HT1080 (cell line): ENCODE data around the gene TCIRG1. TPM values are rescaled to one million over a fixed set of nuclear protein-coding genes. Genes with fewer than 3 reads are reported as not detected.

Experiments
- DNase-seq: peaks from one replicate; pipeline ENCODE4 v3.0.0-alpha.2; 2015; ENCODE audit warnings: low read depth
- total RNA-seq: library from RNA; depleted of rRNA; stranded (reverse); fragments of >200 nt; shearing (Covaris generic); gene quantifications from 2 replicates; pipeline ENCODE4 v1.2.3, GENCODE V29; 2014

The TCIRG1 gene
- total RNA-seq, 1 experiment from 2014 or later, result 75.1 TPM

DNA sequence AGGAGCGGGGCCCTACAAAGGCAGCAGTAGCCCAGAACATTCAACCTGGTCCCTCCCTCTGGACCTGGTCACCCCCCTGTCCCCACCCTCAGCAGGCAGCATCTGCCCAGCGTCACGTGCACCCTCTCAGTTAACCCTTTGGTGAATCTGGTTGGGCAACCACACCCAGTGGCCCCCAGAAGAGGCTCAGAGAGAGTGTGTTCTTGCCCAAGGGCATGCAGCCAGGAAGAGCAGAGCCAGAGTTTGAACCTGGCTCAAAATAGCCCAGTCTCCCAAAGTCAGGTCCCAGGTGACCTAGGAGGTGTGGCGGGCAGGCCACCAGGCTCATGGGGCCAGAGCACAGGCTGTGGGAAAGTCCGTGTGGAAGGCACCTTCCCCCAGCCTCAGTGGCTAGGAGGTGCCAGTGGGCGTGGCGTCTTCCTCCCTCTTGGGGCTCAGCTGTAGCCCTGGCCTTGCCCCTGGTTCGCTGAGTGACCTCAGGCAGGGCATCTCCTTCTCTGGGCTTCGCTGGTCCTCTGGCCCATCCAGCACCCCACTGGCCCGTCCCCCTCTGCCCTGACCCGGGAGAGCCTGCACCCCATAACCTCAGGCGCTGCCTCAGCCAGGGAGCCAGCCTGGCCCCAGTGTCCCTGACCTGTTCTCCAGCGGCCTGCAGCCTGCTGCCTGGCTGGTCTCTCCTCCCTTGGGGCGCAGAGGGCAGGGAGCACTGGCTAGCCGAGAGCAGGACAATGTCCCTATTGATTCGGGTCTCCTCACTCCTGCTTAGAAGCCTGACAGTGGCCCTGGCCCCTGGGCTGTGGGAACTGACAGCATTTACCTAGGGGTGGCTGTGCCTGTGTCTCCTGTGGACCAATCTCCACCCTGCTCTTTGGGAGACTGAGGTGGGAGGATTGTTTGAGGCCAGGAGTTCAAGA, 21.7 kb upstream of the TCIRG1 start:
- DNase-seq, result no peak

DNA sequence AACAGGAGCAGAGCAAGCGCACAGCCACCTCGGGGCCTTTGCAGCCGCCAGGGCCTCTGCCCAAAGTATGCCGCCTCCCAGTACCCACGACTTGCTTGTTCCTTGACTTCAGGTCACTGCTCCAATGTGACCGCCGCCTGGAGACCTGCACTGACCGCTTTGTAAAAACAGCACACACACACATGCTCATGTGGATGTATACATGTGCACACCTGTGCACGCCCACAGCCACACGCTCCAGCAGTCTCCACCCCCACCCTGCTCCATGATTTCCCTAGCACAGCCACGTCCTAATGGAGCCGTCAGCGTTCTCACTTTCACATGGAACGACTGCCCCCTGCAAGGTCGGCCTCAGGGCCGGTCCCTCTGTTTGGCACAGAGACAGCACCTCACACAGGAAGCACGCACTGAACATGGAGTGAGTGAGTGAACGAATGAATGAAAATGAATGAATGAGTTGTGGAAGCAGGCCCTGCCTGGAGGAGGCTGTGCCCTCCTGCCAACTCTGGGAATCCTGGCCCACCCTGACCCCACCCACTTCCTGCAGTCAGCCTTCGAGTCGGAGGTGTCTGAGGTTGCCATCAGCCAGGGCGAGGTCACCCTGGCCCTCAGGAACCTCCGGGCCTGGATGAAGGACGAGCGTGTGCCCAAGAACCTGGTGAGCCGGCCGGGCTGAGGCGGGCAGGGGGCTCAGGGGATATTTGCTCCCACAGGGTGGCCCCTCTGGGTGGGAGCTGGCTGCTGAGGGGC, 20.7 kb upstream of the TCIRG1 start:
- DNase-seq, result no peak

DNA sequence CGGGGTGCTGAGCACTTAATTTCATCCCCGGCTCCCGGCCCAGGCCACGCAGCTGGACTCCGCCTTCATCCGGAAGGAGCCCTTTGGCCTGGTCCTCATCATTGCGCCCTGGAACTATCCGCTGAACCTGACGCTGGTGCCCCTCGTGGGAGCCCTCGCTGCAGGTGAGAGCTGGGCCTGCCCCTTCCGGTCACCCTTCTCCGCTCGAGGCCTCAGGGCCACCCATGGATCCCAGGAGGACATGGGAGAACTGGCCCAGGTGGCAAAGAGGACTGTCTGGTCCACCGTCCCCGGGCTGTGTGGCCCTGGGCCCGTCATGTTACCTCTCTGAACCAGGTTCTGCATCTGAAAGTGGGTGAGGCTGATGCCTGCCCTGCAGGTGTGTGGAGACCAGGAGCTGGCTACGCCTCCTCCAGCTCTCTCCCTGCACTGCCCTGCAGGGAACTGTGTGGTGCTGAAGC, 20.1 kb upstream of the TCIRG1 start:
- no peak for DNase-seq

DNA sequence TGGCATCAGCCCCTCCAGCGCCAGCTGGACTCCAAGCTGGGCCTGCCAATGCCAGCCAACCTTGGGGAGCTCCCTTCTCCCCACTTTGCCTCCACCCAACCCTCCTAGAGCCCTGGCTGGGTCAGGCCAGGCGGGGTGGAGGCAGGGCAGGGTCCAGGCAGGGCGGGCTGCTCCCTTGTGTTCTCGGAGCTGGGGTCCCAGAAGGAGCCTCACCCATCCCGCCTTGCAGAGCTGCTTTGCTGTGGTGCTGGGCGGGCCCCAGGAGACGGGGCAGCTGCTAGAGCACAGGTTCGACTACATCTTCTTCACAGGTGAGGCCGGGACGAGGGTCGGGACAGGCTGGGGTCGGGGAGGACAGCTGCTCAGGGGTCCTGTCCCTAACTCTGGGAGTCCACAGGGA, 19.3 kb upstream of the TCIRG1 start:
- DNase-seq, result no peak

DNA sequence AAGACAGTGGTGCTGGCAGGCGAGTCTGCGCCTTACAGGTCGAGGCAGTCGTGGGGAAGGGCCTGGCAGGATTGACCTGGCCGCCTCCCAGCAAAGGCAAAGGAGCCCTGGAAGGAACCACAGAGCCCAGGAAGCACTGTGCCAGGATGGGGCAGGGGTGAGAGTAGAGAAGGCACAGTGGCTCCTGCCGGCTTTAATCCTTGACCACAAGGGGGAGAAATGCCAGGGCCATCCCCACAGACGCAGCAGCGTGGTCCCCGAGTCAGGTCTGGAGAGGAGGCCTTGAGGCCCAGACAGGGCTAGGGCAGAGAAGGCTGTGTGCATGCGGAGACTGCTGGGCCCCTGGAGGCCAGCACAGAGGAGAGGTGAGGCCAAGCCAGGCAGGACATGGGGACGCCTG, 18.2 kb upstream of the TCIRG1 start:
- peak; percentile 52 for DNase-seq

DNA sequence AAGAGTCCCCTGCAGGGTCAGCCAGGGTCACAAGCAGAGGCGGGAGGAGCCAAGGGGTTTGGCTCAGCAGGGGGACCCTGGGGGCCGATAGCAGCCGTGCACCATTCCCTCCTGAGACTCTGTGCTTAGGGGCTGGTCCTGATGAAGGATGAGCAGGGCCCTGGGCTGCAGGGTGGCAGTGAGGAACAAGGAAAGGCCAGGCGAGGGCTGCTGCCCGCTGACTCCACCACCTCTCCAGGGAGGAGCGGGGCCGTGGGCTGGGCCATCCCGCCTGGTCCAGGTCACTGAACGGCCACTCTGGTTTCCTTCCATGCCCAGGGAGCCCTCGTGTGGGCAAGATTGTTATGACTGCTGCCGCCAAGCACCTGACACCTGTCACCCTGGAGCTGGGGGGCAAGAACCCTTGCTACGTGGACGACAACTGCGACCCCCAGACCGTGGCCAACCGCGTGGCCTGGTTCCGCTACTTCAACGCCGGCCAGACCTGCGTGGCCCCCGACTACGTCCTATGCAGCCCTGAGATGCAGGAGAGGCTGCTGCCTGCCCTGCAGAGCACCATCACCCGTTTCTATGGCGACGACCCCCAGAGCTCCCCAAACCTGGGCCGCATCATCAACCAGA, 17.5 kb upstream of the TCIRG1 start:
- DNase-seq, result peak; percentile 32

DNA sequence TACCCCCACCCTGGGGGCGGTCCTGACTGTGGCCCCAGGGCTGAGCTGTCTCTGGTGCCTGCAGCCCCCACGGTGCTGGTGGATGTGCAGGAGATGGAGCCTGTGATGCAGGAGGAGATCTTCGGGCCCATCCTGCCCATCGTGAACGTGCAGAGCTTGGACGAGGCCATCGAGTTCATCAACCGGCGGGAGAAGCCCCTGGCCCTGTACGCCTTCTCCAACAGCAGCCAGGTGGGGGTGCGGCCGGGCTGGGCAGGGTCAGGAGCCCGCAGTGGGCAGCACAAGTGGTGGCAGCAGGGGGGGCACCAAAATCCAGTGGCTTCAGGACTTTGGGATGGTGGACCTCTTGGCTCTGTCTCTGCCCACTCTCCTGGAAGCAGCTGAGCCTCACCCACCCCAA, 16.3 kb upstream of the TCIRG1 start:
- no peak for DNase-seq

DNA sequence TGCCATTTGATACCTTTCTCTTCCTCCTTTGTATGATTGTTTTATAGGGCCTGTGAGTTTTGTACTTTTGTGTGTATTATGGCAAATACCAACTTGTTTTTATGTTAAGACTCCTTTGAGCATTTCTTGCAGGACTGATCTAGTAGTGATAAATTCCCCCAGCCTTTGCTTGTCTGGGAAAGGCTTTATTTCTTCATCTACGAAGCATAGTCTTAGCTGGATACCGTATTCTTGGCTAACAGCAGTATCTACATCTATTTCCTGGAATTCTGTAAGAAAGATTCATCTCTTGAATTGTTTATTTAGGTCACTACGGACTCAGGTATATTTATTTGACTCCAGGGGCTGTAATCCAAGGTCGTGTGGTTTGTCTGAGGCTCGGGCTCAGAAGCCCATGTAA, 14.3 kb upstream of the TCIRG1 start:
- no peak for DNase-seq

DNA sequence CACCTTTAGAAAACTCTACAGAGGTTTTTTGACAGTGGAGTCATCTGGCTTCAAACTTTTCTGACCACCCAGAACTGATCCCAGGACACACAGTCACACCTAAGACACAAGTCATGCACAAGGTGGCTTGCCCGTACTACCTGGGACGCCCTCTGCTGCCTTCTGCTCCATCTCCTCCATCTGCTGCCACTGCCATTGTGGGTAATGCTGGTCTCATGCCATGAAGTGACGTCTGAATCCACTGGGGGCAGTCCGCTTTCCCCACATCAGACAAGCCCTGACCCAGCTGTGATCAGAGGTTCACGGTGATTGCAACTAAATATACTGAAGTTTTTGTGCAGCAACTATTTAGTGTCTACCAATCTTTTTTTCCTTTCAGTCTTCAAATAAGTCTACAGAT, 13.8 kb upstream of the TCIRG1 start:
- no peak for DNase-seq

DNA sequence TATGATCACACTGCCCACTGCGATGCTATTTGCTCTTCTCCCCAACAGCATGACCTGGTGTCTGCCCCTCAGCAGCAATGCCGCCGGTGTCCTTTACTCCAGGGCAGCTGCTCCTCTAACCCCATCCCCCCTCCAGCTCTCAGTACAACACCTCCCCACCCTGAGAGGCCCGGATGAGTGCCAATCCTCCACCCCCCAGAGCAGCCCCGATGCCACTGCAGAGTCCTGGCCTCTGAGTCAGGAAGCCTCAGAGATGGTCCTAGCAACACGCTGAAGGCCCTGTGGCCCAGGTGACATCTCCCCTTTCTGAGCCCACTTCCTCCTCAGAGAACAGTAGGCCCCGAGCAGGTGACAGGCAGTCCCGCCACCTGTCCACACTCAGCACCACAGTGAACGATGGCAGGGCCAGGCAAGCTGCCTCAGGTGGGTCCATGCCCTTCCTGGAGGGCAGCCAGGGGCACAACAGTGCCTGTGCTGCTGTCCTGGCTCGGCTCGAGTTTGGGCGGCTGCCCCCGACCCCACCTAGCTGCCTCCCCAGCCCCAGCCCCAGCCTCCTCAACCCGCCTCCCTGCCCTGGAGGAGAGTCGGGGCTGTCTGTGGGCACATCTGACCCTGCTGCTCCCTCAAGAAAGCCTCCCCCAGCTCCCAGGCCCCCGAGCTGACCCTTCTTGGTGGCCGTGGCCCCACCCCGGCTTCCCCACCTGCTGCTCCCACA, 12.3 kb upstream of the TCIRG1 start:
- no peak for DNase-seq

DNA sequence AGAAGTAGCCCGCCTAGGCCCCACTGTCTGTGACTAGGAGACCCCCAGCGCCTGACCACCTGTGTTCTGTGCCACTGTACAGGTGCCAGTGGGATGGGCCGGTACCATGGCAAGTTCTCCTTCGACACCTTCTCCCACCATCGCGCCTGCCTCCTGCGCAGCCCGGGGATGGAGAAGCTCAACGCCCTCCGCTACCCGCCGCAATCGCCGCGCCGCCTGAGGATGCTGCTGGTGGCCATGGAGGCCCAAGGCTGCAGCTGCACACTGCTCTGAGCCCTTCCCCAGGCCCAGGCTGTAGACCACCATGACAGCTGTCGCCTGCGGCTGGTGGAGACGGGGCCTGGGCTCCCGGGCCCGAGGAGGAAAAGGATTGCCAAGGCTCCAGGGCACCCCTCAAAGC, 11.2 kb upstream of the TCIRG1 start:
- DNase-seq, result no peak

DNA sequence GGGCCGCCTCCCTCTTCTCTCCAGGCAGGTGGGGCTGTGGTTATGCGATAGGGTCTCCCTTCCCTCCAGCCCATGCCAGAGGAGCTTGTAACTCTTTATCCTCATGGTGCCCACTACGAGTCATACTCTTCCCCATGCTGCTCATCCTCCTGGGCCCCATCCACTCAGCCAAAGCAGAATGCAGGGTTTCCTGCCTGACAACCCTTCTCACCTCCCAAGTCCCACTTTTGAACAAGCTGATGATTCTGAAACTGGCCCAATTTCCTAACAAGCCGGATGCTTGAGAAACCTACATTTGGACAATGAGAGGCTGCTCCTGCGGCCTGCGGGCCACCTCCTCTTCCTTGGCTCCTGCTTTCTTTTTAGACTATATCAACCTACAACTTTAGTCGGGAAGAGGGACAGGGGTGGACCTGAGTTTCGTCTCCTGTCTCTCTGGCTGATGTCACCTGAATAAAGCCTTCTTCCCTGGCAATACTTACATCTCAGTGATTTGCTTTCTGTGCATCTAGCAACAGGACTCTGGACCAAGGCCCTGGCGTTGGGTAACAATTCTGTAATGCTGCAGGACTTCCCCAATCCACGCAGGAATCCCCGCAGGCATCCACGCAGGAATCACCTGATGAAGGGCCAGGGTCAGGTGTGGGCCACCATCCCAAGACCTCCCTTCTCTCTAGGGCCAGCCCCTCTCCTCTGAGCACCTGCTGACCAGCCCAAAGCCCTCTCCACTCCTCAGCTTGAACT, 9.9 kb upstream of the TCIRG1 start:
- peak; percentile 73 for DNase-seq

DNA sequence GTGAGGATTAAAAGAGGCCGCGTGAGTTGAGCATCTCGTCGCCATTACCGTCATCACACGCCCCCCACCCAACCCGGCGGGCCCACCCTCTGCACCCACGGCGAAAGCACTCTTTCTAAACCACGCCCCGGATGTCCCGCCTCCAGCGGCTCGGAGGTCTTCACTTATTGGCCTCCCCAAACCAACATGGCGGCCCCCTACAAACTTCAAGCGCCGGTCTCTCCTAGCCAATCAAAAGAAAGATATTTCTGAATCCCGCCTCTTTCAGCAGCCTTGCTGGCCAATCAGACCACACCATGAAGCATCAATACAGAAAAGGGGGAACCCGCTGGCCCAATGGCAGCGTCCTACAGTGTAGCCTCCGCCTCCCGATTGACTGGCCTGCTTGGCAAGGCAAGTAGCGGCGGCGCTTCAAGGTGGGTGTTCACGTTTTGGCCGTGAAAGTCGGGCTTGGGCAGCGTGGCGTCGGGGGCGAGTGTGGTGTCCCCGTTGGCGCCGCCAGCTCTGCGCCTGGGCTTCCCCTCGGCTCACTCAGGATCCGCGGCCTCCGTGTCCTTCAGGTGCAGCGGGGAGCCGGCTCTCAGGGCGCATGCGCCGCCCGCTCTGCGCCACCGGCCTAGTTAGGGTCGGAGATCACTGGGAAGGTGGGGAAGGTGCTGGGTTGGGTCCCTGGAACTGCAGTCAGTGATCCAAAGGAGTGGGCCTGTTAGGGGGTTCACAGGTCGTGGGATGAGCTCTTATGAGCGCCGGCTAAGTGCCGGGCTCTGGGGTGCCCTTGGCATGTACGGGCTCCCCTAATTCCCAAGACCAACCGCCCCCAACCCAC, 8.3 kb upstream of the TCIRG1 start, which contains the start of gene NDUFS8:
Gene NDUFS8, plus strand, starts transcription at position 364 of the 826 bp plus-strand sequence. CDS start 1,471 bp downstream, outside the sequence.
- DNase-seq, result peak; percentile 99

DNA sequence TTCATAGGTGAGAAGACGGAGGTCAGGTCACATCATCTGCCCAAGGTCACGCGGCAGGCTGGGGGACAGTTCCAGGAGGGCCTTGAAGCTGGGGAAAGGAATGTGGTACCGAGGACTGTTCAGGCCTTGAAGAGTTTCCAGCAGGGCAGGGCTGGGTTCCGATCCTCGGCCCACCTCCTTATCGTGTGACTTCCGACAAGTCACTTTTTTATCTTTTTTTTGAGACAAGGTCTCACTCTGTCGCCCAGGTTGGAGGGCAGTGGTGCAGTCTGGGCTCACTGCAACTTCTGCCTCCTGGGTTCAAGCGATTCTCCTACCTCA, 7.7 kb upstream of the TCIRG1 start:
- no peak for DNase-seq

DNA sequence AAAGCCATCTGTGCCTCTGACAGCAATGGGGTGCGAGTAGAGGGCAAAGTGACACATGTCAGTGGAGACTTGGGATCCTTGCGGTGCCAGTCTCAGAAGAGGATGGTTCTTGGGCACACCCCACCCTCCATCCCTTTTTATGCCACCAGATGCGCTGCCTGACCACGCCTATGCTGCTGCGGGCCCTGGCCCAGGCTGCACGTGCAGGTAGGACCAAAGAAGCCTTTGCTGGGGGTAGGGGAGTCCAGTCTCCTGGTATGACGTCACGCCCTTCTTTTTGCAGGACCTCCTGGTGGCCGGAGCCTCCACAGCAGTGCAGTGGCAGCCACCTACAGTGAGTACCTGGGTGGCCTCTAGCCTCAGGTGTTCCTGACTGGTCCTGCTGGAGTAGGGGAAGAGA, 6.8 kb upstream of the TCIRG1 start:
- no peak for DNase-seq

DNA sequence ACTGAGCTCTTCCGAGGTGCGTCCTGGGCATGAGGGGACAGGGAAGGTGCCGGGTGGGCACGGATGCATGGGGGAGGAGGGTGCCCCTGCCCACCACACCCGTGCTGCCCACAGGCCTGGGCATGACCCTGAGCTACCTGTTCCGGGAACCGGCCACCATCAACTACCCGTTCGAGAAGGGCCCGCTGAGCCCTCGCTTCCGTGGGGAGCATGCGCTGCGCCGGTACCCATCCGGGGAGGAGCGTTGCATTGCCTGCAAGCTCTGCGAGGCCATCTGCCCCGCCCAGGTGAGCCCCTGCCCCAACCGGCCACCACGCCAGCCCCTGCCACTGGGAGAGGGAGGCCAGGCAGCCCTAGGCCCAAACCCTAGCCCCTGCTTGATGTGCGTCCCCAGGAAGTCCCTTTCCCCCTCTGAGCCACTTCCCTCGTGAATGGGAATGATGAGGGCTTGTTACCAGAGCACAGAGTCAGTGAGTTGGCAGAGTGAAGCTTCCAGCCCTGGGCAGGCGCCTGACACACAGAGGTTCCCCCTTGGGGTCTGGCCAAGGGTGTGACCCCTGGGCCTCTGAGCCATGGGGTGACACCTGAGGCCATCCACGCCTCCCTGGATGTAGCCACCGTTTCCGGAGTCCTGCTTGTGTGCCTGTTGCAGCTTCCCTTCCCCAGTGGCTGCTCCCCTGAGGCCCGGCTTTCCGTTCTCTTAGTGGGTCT, 5.7 kb upstream of the TCIRG1 start:
- no peak for DNase-seq

DNA sequence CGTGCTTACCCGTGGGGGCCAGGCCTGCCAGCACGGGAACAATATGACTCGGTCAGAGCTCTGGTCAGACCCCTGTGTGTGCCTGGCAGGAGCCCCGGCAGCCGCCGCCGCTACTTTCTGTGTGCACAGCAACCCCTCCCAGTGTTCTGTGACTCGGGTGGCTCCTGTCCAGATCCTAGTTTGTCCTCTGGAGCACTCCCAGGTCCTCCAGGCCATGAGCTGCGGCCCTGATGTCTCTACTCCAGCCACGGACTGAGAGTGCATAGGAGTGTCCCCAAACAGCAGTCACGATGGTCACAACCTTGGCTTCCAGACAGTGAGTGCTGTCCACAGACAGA, 5.1 kb upstream of the TCIRG1 start:
- DNase-seq, result no peak

DNA sequence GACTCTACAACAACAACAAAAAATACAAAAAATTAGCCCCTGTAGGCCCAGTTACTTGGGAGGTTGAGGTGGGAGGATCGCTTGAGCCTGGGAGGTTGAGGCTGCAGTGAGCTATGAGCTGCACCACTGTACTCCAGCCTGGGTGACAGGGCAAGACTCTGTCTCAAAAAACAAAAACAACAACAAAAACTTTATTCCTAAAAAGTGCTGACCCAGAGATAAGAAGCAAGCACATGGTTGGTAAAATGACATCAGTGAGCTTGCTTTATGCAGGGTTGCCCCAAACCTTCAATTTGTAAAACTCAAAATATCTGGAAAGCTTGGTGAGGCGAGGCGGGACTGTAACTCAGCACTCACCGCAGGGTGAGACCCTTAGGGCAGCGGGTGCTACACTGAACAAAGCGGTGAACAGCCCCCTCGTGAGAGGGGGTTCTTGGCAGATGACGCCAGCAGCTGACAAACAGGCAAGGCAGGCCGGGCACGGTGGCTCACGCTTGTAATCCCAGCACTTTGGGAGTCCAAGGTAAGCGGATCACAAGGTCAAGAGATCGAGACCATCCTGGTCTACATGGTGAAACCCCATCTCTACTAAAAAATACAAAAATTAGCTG, 3.5 kb upstream of the TCIRG1 start:
- DNase-seq, result no peak
